HUES48 (cell line): ENCODE data around the gene SLC25A48.

Experiments used
- H3K27ac ChIP-seq: one replicate; pipeline ENCODE4 v1.7.0; 2013; ENCODE audit warnings: low read depth, low read length, inconsistent platforms
- H3K27me3 ChIP-seq: 2 replicates; pipeline ENCODE4 v1.6.1; 2013; ENCODE audit warnings: mild to moderate bottlenecking, low read length; ENCODE audit not compliant: control insufficient read depth, insufficient read depth
- H3K36me3 ChIP-seq: 2 replicates; pipeline ENCODE4 v1.6.1; 2013; ENCODE audit warnings: low read length; ENCODE audit not compliant: control insufficient read depth, insufficient read depth
- H3K4me1 ChIP-seq: 2 replicates; pipeline ENCODE4 v1.6.1; 2013; ENCODE audit warnings: mild to moderate bottlenecking, low read length; ENCODE audit not compliant: control insufficient read depth, insufficient read depth
- H3K4me3 ChIP-seq: 2 replicates; pipeline ENCODE4 v1.5.1; 2013; ENCODE audit warnings: mild to moderate bottlenecking, low read depth, low read length
- H3K9ac ChIP-seq: 2 replicates; pipeline ENCODE4 v1.6.1; 2013; ENCODE audit warnings: mild to moderate bottlenecking, low read depth, low read length, moderate library complexity
- H3K9me3 ChIP-seq: 2 replicates; pipeline ENCODE4 v1.6.1; 2013; ENCODE audit warnings: low read length; ENCODE audit not compliant: control insufficient read depth, insufficient read depth

Gene SLC25A48

GRCh38 chr5:135859641-135860040 lies 25.2 kb downstream of the SLC25A48 start:
- Histone ChIP-seq H3K4me1 (no peaks in the 10 kb centered on the region), H3K27ac (no peak overlapping the region), H3K9me3 (no peaks in the 10 kb centered on the region), H3K9ac (no peak overlapping the region), H3K4me3 (no peak overlapping the region), H3K36me3 (no peaks in the 10 kb centered on the region), H3K27me3 (no peaks in the 10 kb centered on the region)

- Histone ChIP-seq H3K9ac (no peak overlapping the region), H3K27me3 (no peaks in the 10 kb centered on the region), H3K4me1 (no peaks in the 10 kb centered on the region), H3K4me3 (no peak overlapping the region), H3K27ac (no peak overlapping the region), H3K36me3 (no peaks in the 10 kb centered on the region), H3K9me3 (no peaks in the 10 kb centered on the region)
Measured at GRCh38 chr5:135861641-135862040, 27.2 kb downstream of the SLC25A48 start.

GRCh38 chr5:135862086-135862485 lies 27.6 kb downstream of the SLC25A48 start:
- no peaks in the 10 kb centered on the region for H3K36me3 ChIP-seq
- no peaks in the 10 kb centered on the region for H3K27me3 ChIP-seq
- no peak overlapping the region for H3K4me3 ChIP-seq
- H3K9me3 ChIP-seq = no peaks in the 10 kb centered on the region
- H3K9ac ChIP-seq = no peak overlapping the region
- no peaks in the 10 kb centered on the region for H3K4me1 ChIP-seq
- no peak overlapping the region for H3K27ac ChIP-seq

GRCh38 chr5:135862744-135863143 lies 28.3 kb downstream of the SLC25A48 start:
- H3K4me3 ChIP-seq = no peak overlapping the region

GRCh38 chr5:135864503-135865435 lies 30.3 kb downstream of the SLC25A48 start:
- Histone ChIP-seq H3K9ac (no peak overlapping the region), H3K27ac (no peak overlapping the region), H3K36me3 (no peaks in the 10 kb centered on the region), H3K27me3 (no peaks in the 10 kb centered on the region), H3K4me1 (no peaks in the 10 kb centered on the region), H3K9me3 (no peaks in the 10 kb centered on the region), H3K4me3 (no peak overlapping the region)

More at GRCh38 chr5:135862744-135863143, 28.3 kb downstream of the SLC25A48 start:
- Histone ChIP-seq H3K9ac (no peak overlapping the region), H3K36me3 (no peaks in the 10 kb centered on the region), H3K27me3 (no peaks in the 10 kb centered on the region), H3K9me3 (no peaks in the 10 kb centered on the region), H3K27ac (no peak overlapping the region), H3K4me1 (no peaks in the 10 kb centered on the region)

GRCh38 chr5:135866016-135866415 lies 31.6 kb downstream of the SLC25A48 start:
- H3K27ac ChIP-seq = no peak overlapping the region

GRCh38 chr5:135867599-135867998 lies 33.1 kb downstream of the SLC25A48 start:
- Histone ChIP-seq H3K9ac (no peak overlapping the region), H3K4me3 (no peak overlapping the region), H3K9me3 (no peaks in the 10 kb centered on the region), H3K36me3 (no peaks in the 10 kb centered on the region), H3K27me3 (no peaks in the 10 kb centered on the region; the same call in 1 of the 2 replicates), H3K27ac (no peak overlapping the region), H3K4me1 (no peaks in the 10 kb centered on the region)

More at GRCh38 chr5:135866016-135866415, 31.6 kb downstream of the SLC25A48 start:
- H3K4me3 ChIP-seq = no peak overlapping the region
- no peaks in the 10 kb centered on the region for H3K4me1 ChIP-seq
- no peaks in the 10 kb centered on the region for H3K9me3 ChIP-seq
- H3K9ac ChIP-seq = no peak overlapping the region
- H3K27me3 ChIP-seq = no peaks in the 10 kb centered on the region; the same call in 1 of the 2 replicates
- H3K36me3 ChIP-seq = no peaks in the 10 kb centered on the region

GRCh38 chr5:135868681-135869080 lies 34.2 kb downstream of the SLC25A48 start:
- H3K4me3 ChIP-seq = no peak overlapping the region
- no peaks in the 10 kb centered on the region for H3K36me3 ChIP-seq
- no peak overlapping the region for H3K27ac ChIP-seq
- no peaks in the 10 kb centered on the region; the same call in 1 of the 2 replicates for H3K27me3 ChIP-seq
- H3K9me3 ChIP-seq = no peaks in the 10 kb centered on the region
- H3K4me1 ChIP-seq = no peaks in the 10 kb centered on the region
- H3K9ac ChIP-seq = no peak overlapping the region

GRCh38 chr5:135869276-135869675 lies 34.8 kb downstream of the SLC25A48 start:
- Histone ChIP-seq H3K27me3 (no peaks in the 10 kb centered on the region; the same call in 1 of the 2 replicates), H3K9me3 (no peaks in the 10 kb centered on the region), H3K4me3 (no peak overlapping the region), H3K27ac (no peak overlapping the region), H3K4me1 (no peaks in the 10 kb centered on the region), H3K36me3 (no peaks in the 10 kb centered on the region), H3K9ac (no peak overlapping the region)

GRCh38 chr5:135869935-135870334 lies 35.5 kb downstream of the SLC25A48 start:
- Histone ChIP-seq H3K9ac (no peak overlapping the region), H3K9me3 (no peaks in the 10 kb centered on the region), H3K36me3 (no peaks in the 10 kb centered on the region), H3K27me3 (no peaks in the 10 kb centered on the region; the same call in 1 of the 2 replicates), H3K27ac (no peak overlapping the region), H3K4me3 (no peak overlapping the region), H3K4me1 (no peaks in the 10 kb centered on the region)

GRCh38 chr5:135871268-135871915 lies 36.9 kb downstream of the SLC25A48 start:
- no peaks in the 10 kb centered on the region for H3K36me3 ChIP-seq
- H3K27ac ChIP-seq = no peak overlapping the region
- H3K4me1 ChIP-seq = no peaks in the 10 kb centered on the region
- no peaks in the 10 kb centered on the region for H3K9me3 ChIP-seq
- no peak overlapping the region for H3K9ac ChIP-seq
- H3K4me3 ChIP-seq = no peak overlapping the region
- H3K27me3 ChIP-seq = no peaks in the 10 kb centered on the region; the same call in 1 of the 2 replicates
